HG03139 (cell line): ENCODE results near the gene USP9X.
A peak's percentile ranks its signal among the peaks of the same experiment; 100 is the strongest.
"Not testable (repeated sequence)": the region's sequence is repeated elsewhere in the genome, so short reads cannot be mapped to it uniquely, and the experiment has no call there.

ENCODE experiments used
- ATAC-seq: cut with Tn5 transposase; IDR thresholded peaks from one replicate; pipeline ENCODE4 v1.9.1; 2021; ENCODE audit not compliant: unreplicated experiment

Gene USP9X

DNA sequence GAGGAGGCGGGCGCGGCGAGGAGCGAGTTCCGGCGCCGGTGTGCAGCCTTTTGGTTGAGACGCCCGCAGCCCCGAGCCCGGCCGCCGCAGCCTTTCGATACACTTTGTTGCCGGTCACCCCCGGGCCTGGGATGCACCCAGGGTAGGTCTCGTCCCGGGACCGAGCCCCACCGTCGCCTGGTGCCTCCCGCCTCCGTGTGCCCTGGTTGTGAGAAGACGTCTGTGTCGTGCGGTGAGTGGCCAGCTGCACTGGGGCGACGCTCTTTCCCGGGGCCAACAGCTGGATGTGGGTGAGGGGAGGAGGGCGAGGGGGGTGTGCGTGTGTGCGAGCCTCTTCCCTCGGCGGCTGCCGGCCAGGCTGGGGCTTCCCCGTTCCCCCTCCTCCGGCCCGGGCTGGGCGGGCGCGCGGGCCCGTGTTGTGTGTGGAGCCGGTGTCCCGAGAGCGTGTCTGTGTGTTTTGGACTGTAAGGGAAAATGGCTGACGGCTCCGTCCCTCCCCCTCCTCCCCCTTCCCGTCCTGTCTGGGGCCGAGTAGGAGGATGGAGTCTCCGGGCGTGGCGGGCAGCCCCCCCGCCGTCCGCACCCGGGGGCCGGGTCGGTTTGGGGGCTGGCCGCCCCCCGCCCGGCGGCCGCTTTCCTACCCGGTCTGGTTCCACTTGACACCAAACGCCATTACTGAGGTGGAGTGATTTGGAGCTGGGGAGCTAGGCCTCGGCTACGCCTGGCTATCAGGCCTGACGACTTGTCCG lies 807 bp downstream of the USP9X start:
- ATAC-seq = no peak

GRCh38 chrX:41086627-41086932 lies 1.3 kb downstream of the USP9X start:
- ATAC-seq = no peak

DNA sequence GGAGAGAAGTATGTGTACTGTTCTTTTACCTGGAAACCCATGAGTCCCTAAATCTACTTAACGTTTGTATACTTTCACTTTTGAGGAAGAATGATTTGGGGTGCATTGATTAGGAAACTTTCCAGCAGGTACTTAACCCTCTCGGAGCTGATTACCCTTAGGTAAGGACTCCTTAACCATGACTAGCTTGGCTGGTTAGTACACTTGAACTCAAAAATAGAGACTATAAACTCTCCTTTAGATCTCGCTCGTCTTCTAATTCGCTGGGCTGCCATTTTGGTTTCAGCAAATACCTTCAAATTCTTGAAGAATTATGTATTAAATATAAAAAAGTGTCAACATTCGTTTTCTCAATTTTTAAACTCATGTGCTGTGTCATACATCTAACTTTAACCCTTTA lies 2.0 kb downstream of the USP9X start:
- ATAC-seq = no peak

GRCh38 chrX:41090568-41091238 lies 5.5 kb downstream of the USP9X start:
- ATAC-seq = no peak

- ATAC-seq = no peak
Measured at GRCh38 chrX:41092776-41093175, 7.5 kb downstream of the USP9X start.

GRCh38 chrX:41095174-41095573 lies 9.9 kb downstream of the USP9X start:
- no peak for ATAC-seq

- no peak for ATAC-seq
Measured at GRCh38 chrX:41095908-41096307, 10.7 kb downstream of the USP9X start.

- no peak for ATAC-seq
Measured at GRCh38 chrX:41096339-41096955, 11.2 kb downstream of the USP9X start.

GRCh38 chrX:41097326-41097725 lies 12.1 kb downstream of the USP9X start:
- no peak for ATAC-seq

DNA sequence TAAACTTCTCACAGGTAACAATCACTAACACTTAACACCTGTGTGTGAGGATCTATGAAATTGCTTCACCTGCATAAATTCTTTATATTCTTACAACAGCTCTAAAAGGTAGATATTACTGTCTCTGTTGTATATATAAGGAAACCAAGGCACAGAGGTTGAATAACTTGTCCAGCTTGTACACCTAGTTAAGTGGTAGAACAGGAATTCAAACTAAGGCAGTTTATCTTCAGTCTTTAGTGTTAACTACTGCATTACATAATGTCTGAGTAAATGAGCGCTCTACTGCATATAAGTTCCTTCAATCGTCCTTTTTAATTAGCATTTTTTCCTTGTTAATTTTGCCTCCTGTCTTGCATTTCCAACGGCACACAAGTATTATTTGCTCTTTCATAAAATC lies 15.0 kb downstream of the USP9X start:
- ATAC-seq = no peak

DNA sequence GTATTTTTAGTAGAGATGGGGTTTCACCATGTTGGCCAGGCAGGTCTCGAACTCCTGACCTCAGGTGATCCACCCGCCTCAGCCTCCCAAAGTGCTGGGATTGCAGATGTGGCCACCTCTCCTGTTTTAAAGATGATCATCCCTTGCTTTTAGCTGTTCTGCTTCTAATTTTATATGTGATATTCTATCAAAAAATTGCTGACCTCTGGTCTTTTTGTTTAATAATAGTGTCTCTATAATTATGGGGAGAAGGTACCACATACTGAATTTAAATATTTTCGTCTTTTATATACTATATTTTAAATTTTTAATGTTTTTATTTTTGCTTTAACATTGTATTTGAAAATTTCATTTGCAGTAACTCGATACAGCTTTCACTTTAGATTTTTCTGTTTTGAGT lies 15.6 kb downstream of the USP9X start:
- no peak for ATAC-seq

DNA sequence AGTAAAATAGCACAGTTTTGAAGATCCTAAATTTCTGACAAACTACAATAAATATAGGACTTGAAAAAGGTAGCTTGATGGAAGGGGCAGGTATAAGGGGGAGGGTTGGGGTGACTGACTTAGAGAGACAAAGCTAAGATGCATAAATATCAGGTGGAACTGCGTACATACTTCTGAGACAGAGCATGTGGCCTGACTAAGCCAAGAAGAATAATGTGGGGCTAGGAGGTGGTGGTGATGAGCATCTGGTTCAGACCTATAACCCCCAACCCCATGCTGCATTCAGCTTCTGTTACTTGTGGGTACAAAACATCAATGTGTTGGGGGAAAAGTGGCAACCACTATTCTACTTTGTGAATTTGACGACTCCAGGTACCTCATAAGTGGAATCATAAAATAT lies 19.8 kb downstream of the USP9X start:
- no peak for ATAC-seq

GRCh38 chrX:41106257-41106656 lies 21.0 kb downstream of the USP9X start:
- not testable (repeated sequence) for ATAC-seq

DNA sequence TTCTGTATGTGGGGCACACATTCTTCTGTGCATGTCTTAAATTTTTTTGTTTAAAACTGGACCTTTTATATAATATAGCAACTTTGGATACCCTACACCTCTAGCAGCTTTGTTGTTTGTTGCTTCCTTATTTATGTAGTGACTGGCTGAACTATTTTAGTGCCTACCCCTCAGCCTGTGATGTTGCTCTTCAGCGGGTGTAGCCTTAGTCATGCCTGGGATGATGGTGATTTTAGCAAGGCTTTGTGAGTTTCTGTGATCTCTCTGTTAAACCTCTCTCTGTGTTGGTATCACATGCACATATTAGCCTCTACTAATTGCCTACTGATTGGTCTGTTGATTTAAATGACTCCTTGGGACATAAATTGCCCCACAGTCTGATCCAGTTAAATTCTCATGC lies 22.8 kb downstream of the USP9X start:
- ATAC-seq = no peak

DNA sequence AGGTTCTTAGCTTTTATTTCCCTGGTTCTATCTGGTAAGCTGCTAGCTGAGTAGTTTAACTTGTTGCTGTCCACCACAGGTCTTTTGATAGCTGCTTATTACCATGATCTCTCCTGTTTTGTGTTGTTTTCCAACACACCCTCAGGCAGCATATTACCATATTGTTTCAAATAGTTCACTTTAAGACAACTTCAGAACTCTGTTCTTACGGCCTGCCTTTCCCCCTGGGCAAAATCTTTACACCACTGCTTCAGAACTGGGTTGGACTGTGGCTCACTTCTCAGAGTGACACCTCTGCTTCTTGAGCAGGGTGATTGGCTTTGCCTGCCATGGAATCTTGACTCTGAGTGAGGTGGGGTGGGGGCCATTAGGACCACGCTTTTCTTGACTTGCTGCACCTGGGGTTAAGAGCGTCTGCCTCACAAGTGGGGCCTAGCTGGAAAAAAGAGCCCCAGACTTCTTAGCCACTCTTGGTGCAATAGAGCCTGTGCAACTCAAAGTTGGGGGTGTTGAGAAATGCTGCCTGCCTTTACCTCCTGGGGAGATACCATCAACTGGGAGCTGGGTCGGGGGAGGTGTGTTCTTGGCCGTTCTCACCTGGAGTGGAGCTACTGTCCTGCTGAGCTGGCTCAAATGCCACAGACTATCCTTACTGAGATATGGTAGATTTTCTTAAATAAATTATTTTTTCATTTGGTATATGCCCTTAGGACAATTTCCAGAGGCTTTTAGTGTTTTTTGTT lies 23.4 kb downstream of the USP9X start:
- ATAC-seq = no peak

GRCh38 chrX:41110801-41111625 lies 25.8 kb downstream of the USP9X start:
- no peak for ATAC-seq

GRCh38 chrX:41115104-41115425 lies 29.8 kb downstream of the USP9X start:
- not testable (repeated sequence) for ATAC-seq

- ATAC-seq = peak; percentile 71
Measured at GRCh38 chrX:41116948-41117347, 31.7 kb downstream of the USP9X start.

DNA sequence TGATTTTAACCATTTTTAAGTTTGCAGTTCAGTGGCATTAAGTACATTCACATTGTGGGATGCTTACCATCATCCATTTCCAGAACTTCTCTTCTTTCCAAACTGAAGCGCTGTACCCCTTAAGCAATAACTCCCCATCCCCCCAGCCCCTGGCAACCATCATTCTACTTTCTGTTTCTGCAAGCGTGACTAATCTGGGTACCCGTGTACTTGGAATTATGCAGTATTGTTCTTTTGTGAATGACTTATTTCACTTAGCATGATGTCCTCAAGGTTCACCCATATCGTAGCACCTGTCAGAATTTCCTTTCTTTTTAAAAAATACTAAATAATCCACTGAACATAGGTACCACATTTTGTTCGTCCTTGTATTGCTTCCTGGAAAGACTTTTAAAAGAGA lies 32.9 kb downstream of the USP9X start:
- ATAC-seq = no peak

DNA sequence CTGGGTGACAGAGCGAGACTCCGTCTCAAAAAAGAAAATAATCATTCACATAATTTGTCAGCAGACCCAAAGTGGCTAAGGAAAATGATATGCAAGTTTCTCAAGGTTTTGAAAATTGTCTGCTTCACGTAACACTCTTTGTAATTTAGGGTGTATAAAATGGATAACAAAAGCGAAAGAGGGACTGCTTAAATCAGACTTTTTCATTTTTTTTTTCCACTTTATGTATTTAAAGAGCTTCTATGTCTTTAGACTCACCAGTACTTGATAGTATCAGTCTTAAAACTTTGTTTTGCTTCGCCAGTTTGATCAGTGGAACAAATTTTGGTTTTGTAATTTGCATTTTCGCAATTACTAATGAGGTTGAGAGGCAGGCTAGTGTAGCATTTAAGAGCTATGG lies 34.6 kb downstream of the USP9X start:
- ATAC-seq = no peak

DNA sequence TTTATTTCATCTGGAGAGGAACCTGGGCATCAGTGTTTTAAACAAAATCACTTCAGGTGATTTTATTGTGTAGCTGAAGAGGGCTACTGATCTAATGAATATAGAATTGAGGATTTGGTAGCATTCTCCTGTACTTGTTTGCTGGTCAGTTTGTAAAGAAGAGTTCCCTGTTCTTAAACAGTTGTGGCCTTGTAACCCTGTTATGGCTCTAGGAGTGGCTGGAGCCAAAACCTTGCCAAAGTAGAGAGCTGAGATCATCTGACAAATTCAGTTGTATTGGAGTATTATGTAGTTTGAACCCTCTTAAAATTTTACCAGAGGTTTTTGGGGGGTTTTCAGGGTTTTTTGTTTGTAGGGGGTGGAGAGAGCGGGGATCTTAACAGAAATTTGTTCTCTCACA lies 36.5 kb downstream of the USP9X start:
- no peak for ATAC-seq
